NCI-H2196 (cell line): Measurements from ENCODE around the gene COL18A1.

ENCODE experiments used
- DNase-seq: peaks from one replicate; lab custom pipeline; 2025; ENCODE audit not compliant: unreplicated experiment; lab: John Stamatoyannopoulos, UW

Gene COL18A1

DNA sequence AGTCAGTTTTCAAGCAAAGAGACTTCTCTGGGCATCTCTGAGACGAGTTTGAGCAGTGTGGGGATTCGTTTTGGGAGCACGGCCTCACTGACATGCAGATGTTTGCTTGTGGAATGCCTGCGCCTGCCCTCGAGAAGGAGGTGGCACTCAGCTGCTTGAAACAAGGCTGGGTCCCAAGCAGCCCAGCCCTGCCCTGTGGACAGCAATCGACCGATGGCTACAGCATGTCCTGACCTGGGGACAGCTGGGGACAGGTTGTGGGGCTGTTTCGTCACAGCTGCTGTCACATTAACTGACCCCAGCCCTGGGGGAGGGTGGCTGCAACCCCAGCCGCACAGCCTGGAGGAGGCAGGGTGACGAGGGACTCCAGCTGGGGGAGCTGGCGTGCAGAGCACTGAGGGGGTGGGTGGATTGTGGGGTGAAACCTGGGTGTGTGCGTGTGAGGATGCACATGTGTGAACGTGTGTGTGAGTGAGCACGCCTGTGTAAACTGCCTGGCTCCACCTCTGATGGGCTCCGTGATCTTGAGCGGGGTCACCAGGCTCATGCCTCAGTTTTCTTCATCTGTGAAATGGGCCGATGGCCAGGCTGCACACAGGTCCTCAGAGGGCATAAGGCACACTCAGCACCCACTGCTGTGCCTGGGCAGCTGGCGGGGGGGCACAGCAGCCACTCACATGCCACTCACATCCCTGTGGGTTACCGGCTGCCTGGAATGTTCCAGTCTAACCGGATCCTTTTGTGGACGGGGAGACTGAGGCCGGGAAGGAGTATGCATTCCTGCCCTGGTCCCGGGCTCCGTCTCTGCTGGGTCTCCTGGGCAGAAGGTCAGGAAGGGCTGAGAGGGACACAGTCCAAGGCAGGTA is 49.3 kb downstream of the COL18A1 start:
- DNase-seq = no peak

DNA sequence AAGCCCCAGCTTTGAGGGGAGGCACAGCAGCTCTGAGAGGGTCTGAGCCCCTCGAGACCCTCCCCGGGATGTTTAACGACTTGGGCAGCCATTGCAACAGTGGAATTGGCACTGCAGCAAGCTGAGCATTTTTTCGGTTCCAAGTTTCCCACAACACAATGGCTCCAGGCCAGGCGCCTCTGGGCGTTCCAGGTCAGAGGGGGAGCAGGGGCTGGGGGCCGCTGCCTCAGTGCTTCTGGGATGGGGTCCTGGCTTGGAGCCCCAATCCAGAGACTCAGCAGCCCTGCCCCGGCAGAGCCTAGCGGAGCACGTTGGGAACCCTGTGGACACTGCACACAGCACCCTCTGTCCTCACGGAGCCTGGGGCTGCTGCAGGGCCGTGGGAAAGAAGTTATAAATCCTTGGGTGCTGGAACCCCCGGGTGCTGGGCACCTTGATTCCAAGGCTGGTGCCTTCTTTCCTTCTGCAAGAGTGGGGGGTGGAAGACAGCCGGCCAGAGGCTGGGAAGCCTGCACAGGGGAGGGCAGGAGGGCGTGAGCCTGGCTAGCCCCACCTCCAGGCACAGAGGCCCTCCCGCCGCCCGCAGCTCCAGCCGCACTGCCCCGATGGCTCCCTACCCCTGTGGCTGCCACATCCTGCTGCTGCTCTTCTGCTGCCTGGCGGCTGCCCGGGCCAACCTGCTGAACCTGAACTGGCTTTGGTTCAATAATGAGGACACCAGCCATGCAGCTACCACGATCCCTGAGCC is 50.1 kb downstream of the COL18A1 start:
- peak; percentile 74 for DNase-seq

DNA sequence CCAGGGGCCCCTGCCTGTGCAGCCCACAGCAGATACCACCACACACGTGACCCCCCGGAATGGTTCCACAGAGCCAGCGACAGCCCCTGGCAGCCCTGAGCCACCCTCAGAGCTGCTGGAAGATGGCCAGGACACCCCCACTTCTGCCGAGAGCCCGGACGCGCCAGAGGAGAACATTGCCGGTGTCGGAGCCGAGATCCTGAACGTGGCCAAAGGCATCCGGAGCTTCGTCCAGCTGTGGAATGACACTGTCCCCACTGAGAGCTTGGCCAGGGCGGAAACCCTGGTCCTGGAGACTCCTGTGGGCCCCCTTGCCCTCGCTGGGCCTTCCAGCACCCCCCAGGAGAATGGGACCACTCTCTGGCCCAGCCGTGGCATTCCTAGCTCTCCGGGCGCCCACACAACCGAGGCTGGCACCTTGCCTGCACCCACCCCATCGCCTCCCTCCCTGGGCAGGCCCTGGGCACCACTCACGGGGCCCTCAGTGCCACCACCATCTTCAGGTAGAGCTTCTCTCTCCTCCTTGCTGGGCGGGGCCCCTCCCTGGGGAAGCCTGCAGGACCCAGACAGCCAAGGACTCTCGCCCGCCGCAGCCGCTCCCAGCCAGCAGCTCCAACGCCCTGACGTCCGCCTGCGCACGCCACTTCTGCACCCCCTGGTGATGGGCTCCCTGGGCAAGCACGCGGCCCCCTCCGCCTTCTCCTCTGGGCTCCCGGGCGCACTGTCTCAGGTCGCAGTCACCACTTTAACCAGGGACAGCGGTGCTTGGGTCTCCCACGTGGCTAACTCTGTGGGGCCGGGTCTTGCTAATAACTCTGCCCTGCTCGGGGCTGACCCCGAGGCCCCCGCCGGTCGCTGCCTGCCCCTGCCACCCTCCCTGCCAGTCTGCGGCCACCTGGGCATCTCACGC is 51.0 kb downstream of the COL18A1 start:
- DNase-seq = no peak

DNA sequence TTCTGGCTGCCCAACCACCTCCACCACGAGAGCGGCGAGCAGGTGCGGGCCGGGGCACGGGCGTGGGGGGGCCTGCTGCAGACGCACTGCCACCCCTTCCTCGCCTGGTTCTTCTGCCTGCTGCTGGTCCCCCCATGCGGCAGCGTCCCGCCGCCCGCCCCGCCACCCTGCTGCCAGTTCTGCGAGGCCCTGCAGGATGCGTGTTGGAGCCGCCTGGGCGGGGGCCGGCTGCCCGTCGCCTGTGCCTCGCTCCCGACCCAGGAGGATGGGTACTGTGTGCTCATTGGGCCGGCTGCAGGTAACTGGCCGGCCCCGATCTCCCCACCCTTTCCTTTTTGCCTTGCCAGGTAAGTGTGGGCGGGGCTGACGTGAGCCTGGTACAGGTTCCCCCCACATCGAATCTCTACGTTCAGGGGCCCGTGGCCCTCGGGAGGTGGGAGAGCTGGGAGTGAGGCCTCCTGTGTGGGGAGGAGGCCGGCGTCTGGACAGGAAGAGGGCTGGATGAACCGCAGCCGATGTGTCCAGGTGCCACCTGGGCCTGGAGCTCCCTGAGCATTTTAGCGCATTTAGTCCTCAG is 51.7 kb downstream of the COL18A1 start:
- no peak for DNase-seq

DNA sequence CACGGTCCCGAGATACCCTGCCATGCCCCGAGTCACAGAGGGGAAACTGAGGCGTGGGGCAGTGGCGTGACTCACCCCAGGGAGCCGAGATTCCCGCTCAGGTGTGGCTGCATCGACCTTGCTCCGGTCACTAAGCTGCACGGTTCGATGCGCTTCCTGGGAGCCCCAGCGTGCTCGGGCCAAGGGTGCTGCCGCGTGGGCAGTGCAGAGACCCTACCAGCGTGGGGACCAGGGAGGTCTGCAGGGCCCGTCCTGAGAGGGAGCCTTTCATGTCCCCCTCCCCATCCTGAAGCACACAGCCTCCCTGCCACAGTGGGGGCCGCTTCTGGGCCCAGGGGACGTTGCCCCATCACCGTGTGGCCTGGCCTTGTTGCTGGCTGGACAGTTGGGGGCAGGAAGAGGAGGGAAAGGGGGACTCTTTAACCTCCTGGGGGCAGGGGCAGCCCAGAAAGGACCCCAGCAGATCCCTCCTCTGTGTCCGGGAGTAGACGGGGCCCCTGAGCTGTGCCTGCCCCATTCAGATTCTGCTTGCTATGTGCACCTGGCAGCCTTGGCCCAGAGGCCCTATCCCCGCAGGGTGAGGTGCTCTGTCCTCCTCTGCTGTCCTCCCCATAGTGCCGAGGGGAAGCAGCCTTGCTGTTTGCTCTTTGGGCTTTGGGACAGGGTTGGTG is 52.3 kb downstream of the COL18A1 start:
- DNase-seq = no peak

DNA sequence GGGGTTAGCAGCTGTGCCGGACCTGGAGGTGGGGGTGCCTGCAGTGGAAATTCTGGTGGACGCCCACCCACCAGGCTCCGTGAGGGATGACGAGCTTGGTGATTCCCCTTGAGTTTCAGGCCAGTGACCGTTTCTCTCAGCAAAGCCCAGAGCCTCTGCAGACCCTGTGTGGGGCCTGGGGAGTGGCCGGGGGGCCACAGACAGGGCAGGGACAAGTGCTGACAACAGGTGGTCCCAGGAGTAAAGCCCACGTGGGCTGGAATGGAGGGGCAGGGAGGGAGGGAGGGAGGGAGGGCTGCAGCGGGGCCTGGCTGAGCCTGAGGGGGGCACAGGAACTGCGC is 52.8 kb downstream of the COL18A1 start:
- no peak for DNase-seq

DNA sequence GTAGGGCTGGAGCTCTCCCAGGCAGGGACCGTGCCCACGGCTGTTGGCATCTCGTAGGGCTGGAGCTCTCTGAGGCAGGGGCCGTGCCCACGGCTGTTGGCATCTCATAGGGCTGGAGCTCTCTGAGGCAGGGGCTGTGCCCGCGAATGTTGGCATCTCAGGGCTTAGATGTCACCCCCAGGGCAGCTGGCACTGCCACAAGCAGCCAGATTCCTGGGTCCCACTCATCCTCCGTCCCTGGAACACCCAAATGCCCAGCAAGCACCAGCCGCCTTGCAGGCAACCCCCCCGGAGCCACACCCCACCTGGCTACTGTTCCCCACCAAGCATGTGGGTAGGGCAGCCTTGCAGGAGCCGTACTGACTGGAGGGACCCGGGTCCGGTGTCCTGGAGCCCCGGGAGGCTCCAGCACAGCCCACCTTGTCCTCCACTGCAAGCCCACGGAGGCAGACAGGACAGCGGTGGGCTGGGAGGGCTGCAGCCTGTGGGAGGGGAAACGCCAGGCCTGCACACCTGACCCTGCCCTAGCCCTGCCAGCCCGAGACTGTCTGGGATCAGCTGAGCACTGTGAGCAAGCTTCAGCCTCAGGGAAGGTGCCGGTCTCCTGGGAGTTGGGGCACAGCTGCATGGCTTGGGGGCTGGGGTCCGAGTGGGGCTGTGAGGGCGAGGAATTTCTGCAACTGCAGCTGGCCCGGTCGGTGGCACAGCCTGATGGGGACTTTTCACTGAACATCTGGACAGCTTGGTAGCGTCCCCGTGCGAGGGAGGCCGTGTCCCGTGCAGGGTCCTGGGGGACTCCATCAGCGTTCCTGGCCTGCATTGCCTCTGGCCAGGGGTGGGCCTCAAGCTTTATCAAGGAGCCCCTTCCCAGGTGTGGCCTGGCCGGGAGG is 53.6 kb downstream of the COL18A1 start:
- no peak for DNase-seq

DNA sequence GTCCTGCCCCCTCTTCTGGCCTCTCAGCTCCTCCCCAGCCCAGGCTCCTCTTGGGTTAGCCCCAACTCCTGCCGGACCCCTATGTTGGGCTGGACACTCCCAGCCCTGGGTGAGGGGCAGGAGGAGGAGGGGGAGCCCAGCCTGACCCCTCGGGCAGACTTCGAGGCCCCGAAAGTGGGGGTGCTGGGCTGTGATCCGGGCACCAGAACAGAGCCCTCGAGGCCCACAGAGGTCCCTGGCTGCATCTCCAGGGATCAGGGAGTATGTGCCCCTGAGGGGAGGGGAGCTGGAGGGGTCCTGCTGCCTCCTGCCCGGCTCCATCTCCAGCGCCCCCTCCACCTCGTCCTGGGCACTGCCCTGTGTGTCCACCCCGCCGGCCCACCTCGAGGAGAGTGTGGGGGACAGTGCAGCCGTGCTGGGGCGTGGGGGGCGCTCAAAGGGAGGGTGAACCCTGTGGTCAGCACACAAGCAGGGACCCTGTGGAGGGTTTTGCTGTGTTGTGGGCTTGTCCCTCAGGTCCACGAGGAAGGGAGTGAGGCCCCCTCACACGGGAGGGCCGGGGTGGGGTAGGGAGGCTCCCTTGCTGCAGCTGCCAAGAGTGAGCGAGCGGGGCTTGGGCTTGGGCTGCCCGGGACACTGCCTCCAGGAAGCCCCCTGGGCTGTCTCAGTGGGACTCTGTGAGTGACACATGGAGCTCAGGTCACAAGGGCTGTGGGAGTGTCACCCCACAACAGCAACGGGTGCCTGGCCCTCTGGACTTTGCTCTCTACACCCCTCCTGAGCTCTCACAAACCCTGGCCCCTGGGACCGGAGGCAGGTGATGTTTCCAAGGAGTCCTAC is 54.4 kb downstream of the COL18A1 start:
- DNase-seq = no peak

DNA sequence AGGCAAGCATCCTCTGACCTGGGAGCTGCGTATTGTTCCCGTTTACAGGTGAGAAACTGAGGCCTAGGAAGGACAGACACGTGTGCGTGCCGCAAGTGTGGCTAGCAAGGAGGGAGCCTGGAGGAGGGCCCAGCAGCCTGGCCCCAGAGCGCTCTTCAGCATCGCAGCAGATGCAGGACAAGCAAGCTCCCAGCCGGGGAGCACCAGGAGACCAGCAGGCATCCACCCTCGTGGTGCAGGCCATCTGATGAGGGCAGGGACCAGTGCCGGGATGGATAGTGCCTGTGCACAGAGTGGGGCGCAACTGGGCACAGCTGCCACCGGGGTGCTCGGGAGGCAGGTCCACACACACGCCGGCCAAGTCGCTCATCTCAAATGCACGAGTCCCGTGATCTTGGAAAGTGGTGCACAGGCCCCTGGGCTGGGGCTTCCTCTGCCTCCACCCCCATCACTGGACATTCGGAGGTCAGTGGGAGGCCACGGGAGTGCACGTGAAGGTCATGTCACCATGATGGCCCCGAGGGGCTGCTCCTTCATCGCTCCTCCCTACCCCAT is 55.1 kb downstream of the COL18A1 start:
- DNase-seq = no peak

DNA sequence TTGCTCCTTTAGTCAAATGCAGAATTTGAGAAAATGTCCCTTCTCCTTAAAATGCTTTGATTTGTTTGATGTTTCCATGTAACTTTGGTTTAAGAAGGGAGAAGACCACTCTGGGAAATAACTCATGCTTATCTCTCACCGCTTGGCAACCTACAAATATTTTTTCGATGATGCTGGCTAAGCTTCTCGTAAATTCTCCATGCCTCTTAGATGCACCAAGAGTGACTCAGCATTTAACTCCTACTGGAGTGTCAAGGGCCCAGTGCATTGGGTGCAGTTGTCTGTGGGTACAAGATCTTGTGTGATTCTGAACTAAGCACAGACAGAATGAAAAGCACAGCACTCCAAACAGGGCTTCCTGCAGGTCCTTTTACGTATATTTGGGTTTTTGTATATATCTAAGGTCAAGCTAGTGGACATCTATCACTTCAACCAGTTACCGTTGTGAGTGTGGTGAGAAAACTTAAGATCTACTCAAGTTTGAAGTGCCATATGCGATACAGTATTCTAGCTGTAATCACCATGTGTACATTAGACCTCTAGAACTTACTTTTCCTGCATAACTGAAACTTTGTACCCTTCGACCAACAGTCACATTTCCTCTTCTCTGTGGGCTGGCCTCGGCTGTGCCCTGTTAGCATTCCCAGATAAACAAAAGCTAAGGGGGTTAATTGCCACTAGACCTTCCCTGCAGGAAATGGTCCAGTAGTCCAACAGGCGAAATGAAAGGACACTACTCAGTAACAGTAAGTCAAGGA is 55.8 kb downstream of the COL18A1 start:
- no peak for DNase-seq

DNA sequence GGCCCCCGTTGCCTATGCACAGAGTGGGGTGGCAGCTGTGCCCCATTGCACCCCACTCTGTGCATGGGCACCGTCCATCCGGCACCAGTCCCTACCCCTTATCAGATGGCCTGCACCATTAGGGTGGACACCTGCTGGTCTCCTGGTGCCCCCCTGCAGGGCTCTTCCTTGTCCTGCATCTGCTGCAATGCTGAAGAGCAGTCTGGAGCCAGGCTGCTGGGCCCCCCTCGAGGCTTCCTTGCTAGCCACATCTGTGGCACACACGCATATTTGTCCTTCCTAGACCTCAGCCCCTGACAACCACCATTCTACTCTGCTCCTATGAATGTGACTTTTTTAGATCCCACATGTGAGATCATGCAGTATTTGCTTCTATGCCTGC is 56.4 kb downstream of the COL18A1 start:
- DNase-seq = no peak

DNA sequence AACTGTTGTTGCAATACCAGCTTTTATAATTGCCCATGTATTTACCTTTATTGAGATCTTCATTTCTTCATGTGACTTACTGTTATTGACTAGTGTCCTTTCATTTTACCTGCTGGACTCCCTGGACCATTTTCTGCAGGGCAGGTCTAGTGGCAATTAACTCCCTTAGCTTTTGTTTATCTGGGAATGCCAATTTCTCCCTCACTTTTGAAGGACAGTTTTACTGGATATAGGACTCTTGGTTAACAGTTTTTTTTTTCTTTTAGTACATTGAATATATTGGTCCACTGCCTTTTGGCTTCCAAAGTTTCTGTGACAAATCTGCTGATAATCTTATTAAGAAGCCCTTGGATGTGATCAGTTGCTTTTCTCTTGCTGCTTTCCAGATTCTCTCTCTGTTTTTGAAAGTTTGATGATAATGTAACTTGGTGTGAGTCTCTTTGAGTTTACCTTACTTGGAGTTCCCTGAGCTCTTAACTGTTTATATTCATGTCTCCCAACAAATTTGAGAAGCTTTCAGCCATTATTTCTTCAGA is 56.9 kb downstream of the COL18A1 start:
- DNase-seq = no peak

DNA sequence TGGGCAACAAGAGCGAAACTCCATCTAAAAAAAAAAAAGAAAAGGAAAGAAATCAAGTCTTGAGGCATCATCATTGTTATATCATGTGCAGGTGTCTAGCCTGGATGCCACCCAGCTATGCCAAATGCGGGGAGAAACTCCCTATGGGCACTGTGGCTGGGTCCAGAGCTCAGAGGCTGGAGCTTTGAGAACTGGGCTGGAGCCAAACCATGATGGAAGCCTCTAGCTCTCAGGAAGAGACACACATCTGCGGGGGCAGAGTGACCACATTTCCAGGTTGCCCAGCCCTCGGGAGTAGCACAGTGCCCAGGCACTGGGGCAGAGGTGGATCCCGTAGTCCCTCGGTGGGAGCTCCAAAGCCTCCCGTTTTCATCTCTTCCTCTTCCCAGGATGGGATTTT is 58.9 kb downstream of the COL18A1 start:
- DNase-seq = no peak

DNA sequence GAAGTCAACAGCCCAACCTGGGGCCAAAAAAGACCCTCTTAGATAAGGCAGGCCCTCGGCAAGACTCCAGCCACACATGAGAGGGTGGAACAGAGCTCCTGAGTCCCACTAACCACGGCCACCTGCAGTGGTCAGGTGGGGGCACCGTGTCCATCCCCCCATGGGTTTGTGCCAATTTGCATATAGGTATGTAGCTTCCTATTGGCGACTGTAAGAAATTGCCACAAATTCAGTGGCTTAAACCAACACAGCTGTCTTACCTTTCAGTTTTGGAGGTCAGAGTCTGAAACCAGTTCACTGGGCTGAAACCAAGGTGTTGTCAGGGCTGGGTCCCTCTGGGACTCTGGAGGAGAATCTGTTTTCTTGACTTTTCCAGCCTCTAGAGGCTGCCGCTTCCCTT is 59.3 kb downstream of the COL18A1 start:
- no peak for DNase-seq

DNA sequence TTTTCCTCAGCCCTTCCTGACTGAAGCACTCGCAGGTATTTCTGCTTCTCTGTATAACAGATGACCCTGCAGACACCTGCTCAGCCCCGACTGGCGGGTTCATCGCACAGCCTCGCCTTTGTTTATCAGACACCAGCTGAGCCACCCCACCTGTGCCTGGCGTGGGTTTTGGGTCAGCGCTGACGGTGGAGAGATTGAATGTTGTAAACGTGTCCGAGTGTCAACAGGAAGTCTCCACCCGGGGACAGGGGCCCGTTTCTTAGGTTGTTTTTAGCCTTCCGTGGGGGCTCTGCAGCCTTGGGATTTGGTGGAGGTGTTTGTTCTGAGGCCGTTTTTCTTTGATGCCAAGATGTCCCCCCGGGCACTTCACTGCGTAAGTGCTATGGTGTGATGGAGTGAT is 60.1 kb downstream of the COL18A1 start:
- DNase-seq = no peak

DNA sequence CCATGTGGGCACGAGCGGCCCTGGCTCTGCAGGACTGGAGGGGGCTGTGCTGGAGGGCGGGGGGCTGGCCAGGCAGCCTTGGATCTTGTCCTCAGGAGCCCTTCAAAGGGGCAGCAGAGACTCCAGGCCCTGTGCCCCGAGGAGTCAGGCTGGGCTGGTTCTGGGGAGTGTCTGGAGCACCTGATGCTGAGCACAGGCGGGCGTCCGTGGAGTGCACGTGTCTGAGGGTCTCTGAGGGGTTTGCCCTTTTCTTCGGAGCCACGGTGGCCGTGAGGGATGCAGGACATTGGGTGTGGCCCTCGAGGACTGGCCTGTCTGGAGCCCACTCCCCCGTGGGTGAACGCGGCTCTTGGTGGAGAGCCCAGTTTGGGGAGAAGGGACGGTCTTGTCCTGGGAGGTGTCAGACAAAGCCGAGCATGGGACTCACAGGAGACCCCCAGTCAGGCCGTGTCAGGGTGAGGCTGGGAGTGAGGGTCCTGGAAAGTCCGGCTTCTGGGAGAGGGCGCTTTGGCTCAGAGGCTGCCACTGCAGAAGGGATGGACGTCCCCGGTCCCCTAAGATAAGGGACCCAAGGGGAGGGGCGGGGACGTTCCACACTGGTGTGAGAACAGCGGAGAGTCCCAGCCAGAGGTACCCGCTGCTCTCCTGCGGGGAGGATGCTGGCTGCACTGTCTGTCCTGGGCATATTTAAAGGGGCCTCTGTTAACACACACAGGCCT is 60.8 kb downstream of the COL18A1 start:
- no peak for DNase-seq
